Calu3 (cell line): Measurements from ENCODE around the gene PRAMEF12. TPM values are rescaled to one million over a fixed set of nuclear protein-coding genes. Genes with fewer than 3 reads are reported as not detected.

ENCODE experiments used
- BruUV-seq: library from RNA; stranded (reverse); fragments of 400-500 nt; replicated peaks from 2 replicates; lab custom pipeline; 2021; lab: Mats Ljungman, UMichigan
- CTCF ChIA-PET: fragments of 300-600 bp; sonication (Branson Sonifier 250); formaldehyde crosslinking; loops from one replicate; lab custom pipeline; 2022; ENCODE audit warnings: antibody characterized with exemption; lab: Charles Lee
- DNase-seq: peaks from one replicate; pipeline ENCODE4 v3.0.0; 2022
- H3K27ac Mint-ChIP-seq: one replicate; pipeline ENCODE4 v1.8.0; 2022; ENCODE audit warnings: mixed read lengths; ENCODE audit not compliant: unreplicated experiment
- H3K27me3 Mint-ChIP-seq: one replicate; pipeline ENCODE4 v1.8.0; 2022; ENCODE audit warnings: mixed read lengths; ENCODE audit not compliant: unreplicated experiment
- H3K36me3 Mint-ChIP-seq: one replicate; pipeline ENCODE4 v1.8.0; 2022; ENCODE audit warnings: mild to moderate bottlenecking, moderate library complexity, mixed read lengths; ENCODE audit not compliant: insufficient read depth, unreplicated experiment
- H3K4me1 Mint-ChIP-seq: one replicate; pipeline ENCODE4 v1.8.0; 2022; ENCODE audit warnings: mild to moderate bottlenecking, low read depth, mixed read lengths; ENCODE audit not compliant: unreplicated experiment
- H3K4me3 Mint-ChIP-seq: one replicate; pipeline ENCODE4 v1.8.0; 2022; ENCODE audit warnings: mild to moderate bottlenecking, low read depth, moderate library complexity, mixed read lengths; ENCODE audit not compliant: unreplicated experiment
- H3K9me3 Mint-ChIP-seq: one replicate; pipeline ENCODE4 v1.8.0; 2022; ENCODE audit warnings: low read depth, mixed read lengths; ENCODE audit not compliant: unreplicated experiment
- intact Hi-C: fragments of 100-400 bp; cut with micrococcal nuclease; formaldehyde crosslinking; loops from one replicate; pipeline ENCODE4 v1.10.0; 2022; ENCODE audit not compliant: unreplicated experiment
- total RNA-seq: library from RNA; stranded (reverse); gene quantifications from 2 replicates; pipeline ENCODE4 v1.2.3, GENCODE V29; 2022
- TF ChIP-seq, protein P1 (sequence below): fragments of 200-600 bp; IDR thresholded peaks from one replicate; pipeline ENCODE4 v1.8.0; 2022; ENCODE audit warnings: antibody characterized with exemption; ENCODE audit not compliant: unreplicated experiment

PRAMEF12 gene
- total RNA-seq, 1 experiment from 2014 or later = not detected

DNA sequence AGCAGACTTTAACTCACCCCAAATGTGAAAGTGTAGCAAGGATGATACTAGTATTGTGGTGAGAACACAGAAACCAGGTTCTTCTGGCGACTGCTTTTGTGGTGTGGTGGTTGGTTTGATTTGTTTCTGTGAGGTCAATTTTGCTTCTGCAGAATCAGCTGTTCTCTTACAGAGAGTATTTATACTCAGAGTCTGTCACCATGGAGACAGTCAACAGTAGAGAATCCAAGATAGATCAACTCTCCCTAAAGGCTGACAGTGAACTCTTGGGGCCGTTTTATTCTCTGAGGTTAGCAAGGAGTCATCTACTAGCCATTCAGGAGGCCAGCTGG is 27.6 kb upstream of the PRAMEF12 start, which contains the start of gene CFAP107:
TSS of gene CFAP107 (plus strand) at position 209 of the 332 bp plus-strand sequence. CDS start 231 bp downstream, outside the sequence.
- H3K4me1 Mint-ChIP-seq = peaks cover 11% of the 10 kb centered on the region
- peaks cover 5% of the 10 kb centered on the region for H3K9me3 Mint-ChIP-seq
- intact Hi-C loops = no loop called here
- TF ChIP-seq, protein P1, sequence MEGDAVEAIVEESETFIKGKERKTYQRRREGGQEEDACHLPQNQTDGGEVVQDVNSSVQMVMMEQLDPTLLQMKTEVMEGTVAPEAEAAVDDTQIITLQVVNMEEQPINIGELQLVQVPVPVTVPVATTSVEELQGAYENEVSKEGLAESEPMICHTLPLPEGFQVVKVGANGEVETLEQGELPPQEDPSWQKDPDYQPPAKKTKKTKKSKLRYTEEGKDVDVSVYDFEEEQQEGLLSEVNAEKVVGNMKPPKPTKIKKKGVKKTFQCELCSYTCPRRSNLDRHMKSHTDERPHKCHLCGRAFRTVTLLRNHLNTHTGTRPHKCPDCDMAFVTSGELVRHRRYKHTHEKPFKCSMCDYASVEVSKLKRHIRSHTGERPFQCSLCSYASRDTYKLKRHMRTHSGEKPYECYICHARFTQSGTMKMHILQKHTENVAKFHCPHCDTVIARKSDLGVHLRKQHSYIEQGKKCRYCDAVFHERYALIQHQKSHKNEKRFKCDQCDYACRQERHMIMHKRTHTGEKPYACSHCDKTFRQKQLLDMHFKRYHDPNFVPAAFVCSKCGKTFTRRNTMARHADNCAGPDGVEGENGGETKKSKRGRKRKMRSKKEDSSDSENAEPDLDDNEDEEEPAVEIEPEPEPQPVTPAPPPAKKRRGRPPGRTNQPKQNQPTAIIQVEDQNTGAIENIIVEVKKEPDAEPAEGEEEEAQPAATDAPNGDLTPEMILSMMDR = no peak
- no TSS peak for BruUV-seq
- no peak for DNase-seq
- CTCF ChIA-PET = no interaction called here
- no peak within 1 kb of the TSS for H3K4me3 Mint-ChIP-seq
- H3K27me3 Mint-ChIP-seq = peaks cover 65% of the 10 kb centered on the region
- no peaks in the 10 kb centered on the region for H3K36me3 Mint-ChIP-seq
- no peak within 1 kb of the TSS for H3K27ac Mint-ChIP-seq

- TF ChIP-seq, protein P1 = no peak
- Mint-ChIP-seq H3K4me1 (peaks cover 11% of the 10 kb centered on the region), H3K9me3 (peaks cover 5% of the 10 kb centered on the region), H3K27ac (no peak overlapping the region), H3K4me3 (no peak overlapping the region), H3K36me3 (no peaks in the 10 kb centered on the region), H3K27me3 (peaks cover 73% of the 10 kb centered on the region)
- intact Hi-C loops = no loop called here
- DNase-seq = no peak
- CTCF ChIA-PET = interaction anchor here (0.6 kb wide), 1 partner anchor 274 kb away, joined by 3 read pairs; no protein-coding TSS in a partner anchor
- no TSS peak for BruUV-seq
Observed at GRCh38 chr1:12748778-12749355, 24.7 kb upstream of the PRAMEF12 start.

- H3K9me3 Mint-ChIP-seq = no peaks in the 10 kb centered on the region
- H3K27ac Mint-ChIP-seq = no peak overlapping the region
- no TSS peak for BruUV-seq
- no peaks in the 10 kb centered on the region for H3K36me3 Mint-ChIP-seq
- TF ChIP-seq, protein P1 = no peak
- CTCF ChIA-PET = no interaction called here
- H3K4me1 Mint-ChIP-seq = no peaks in the 10 kb centered on the region
- intact Hi-C loops = no loop called here
- peaks cover 78% of the 10 kb centered on the region for H3K27me3 Mint-ChIP-seq
- no peak overlapping the region for H3K4me3 Mint-ChIP-seq
- DNase-seq = no peak
Observed at GRCh38 chr1:12754738-12755137, 18.8 kb upstream of the PRAMEF12 start.

DNA sequence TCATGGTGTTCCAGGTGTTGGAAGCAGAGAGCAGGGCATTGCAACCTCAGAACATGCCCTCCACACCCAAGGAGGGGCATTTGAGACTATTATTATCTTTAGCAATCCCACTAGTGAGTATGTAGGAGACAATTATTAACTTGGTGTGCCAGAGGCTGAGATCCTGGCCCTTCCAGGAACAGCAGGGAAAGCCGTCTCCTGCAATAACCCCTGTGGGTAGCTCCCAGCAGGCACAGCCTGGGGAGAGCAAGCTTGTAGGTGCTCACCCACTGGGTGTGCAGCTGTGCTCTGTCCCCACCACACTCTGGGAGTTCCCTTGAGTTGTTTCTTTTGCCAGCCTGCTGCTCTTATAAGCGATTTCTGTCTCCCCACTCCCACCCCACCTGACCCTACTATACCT is 17.3 kb upstream of the PRAMEF12 start:
- TF ChIP-seq, protein P1 = no peak
- no TSS peak for BruUV-seq
- Mint-ChIP-seq H3K27ac (no peak overlapping the region), H3K27me3 (peaks cover 70% of the 10 kb centered on the region), H3K36me3 (no peaks in the 10 kb centered on the region), H3K4me1 (no peaks in the 10 kb centered on the region), H3K9me3 (no peaks in the 10 kb centered on the region), H3K4me3 (no peak overlapping the region)
- no peak for DNase-seq
- CTCF ChIA-PET = no interaction called here
- intact Hi-C loops = no loop called here
